GM12801 (cell line): ENCODE data around the gene EVI5L.

Experiments used
- TF ChIP-seq, protein P1 (sequence below): IDR thresholded peaks from one replicate; pipeline ENCODE4 v1.5.1; 2011; ENCODE audit warnings: control low read depth; ENCODE audit not compliant: insufficient read length; ENCODE audit errors: extremely low read depth

EVI5L gene

GRCh38 chr19:7868671-7869452 lies 38.8 kb downstream of the EVI5L start:
- TF ChIP-seq, protein P1, sequence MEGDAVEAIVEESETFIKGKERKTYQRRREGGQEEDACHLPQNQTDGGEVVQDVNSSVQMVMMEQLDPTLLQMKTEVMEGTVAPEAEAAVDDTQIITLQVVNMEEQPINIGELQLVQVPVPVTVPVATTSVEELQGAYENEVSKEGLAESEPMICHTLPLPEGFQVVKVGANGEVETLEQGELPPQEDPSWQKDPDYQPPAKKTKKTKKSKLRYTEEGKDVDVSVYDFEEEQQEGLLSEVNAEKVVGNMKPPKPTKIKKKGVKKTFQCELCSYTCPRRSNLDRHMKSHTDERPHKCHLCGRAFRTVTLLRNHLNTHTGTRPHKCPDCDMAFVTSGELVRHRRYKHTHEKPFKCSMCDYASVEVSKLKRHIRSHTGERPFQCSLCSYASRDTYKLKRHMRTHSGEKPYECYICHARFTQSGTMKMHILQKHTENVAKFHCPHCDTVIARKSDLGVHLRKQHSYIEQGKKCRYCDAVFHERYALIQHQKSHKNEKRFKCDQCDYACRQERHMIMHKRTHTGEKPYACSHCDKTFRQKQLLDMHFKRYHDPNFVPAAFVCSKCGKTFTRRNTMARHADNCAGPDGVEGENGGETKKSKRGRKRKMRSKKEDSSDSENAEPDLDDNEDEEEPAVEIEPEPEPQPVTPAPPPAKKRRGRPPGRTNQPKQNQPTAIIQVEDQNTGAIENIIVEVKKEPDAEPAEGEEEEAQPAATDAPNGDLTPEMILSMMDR: no peak

DNA sequence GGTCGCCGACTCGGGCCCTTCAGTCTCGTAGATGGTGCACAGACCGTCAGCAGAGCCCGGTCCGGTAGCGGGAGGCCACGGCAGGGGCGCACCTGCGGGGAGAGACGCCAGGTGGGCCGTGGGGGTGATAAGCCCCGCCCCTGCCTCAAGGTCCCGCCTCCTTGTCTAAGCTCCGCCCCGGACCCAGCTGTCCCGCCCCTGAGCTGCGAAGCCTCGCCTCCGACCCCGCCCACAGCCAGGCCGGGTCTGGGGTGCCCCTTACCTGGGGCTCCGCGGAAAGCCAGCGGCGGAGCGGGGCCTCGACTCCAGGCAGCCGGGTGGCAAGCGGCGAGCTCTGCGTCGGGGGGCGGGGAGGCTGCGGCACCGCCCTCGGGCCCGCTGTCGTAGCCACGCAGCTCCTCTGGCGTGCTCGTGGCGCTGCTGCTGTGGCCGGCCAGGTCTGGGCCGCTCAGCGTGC lies 39.5 kb downstream of the EVI5L start:
- TF ChIP-seq, protein P1: no peak

- TF ChIP-seq, protein P1: no peak
Measured at GRCh38 chr19:7869910-7870511, 40.0 kb downstream of the EVI5L start.

DNA sequence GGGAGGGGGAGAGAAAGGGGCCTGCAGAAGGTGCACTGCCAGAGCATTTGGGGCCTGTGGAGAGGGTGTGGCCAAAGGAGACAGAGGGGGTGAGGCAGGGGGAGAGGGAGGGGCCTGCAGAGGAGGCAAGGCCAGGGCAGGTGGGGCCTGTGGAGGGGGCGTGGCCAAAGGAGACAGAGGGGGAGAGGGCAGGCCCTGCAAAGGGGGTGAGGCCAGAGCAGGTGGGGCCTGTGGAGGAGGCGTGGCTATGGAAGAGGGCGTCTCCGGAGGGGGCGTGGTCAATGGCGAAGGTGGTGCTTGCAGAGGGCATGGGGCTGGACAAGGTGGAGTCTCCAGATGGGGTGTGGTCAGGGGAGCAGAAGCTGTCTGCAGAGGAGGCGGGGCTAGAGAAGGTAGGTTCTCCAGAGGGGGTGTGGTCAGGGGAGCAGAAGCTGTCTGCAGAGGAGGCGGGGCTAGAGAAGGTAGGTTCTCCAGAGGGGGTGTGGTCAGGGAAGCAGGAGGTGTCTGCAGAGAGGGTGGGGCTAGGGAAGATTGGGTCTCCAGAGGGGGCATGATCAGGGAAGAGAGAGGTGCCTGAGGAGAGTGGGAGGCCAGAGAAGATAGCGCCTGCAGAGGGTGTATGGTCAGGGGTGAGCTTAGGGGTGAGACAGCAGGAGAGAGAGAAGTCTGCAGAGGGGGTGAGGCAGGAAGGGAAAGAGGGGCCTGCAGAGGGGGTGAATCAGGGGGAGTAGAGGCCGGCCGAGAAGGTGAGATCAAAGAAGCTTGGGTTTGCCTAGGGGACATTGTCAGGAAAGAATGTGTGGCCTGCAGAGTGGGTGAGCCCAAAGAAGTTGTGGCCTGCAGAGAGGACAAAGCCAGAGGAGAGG lies 40.8 kb downstream of the EVI5L start:
- TF ChIP-seq, protein P1: no peak

GRCh38 chr19:7871437-7872305 lies 41.7 kb downstream of the EVI5L start:
- TF ChIP-seq, protein P1: no peak

- TF ChIP-seq, protein P1: no peak
Measured at GRCh38 chr19:7872306-7873204, 42.5 kb downstream of the EVI5L start.
